GM19468 (cell line): ENCODE measurements around the gene KRTAP10-12.
"Not testable (repeated sequence)": the region's sequence is repeated elsewhere in the genome, so short reads cannot be mapped to it uniquely, and the experiment has no call there.

Source experiments
- ATAC-seq: cut with Tn5 transposase; IDR thresholded peaks from one replicate; pipeline ENCODE4 v1.9.1; 2021; ENCODE audit warnings: mild to moderate bottlenecking, moderate library complexity, moderate number of reproducible peaks; ENCODE audit not compliant: unreplicated experiment; ENCODE audit errors: extremely low read depth

The KRTAP10-12 gene

GRCh38 chr21:44667612-44668011 is 29.4 kb upstream of the KRTAP10-12 start:
- no peak for ATAC-seq

DNA sequence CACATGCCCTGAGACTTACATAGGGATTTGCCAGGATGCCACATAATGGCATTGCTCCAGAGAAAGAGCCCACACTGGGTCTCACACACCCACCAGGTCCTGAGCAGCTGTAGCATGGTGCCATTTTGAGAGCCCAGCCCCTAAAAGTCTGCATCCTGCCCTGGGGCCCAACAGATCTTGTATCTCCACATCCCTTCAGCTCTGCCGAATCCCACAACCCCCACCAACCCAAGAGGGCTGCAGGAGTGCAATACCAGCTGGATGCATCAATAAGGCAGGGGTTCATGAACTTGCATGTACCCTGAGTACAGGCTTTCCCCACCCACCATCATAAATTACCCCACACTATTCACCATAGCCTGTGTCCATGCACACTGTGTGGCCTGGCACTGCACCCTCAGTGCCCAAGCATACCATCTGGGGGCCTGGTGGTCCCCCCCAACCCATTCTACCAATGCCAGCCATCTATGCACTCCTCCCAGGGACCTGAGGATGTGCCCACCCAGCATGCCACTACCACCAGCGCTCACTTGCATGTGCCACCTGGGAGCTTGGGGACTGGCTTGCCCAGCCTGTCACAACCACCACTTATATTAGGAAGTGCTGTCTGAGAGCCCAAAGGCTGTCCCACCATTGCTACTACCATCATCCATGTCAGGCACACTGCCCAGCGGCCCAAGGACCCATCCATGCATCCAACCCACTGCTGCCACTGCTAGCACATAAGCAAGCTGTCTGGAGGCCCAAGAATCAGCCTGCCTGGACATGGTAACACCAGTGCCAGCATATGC is 26.1 kb upstream of the KRTAP10-12 start:
- ATAC-seq = no peak

DNA sequence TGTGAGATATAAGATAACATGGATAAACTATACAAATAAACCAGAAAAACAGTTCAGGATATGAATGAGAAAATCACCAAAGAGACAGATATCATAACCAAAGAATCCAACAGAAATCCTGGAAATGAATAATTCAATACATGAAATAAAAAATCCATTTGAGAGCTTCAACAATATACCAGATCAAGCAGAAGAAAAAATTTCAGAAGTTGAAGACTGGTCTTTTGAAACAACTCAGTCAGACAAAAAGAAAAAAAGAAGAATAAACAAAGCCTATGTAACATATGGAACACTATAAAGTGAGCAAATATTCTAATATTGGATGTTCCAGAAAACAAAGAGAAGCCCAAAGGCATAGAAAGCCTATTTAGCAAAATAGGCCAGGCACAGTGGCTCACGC is 25.1 kb upstream of the KRTAP10-12 start:
- no peak for ATAC-seq

DNA sequence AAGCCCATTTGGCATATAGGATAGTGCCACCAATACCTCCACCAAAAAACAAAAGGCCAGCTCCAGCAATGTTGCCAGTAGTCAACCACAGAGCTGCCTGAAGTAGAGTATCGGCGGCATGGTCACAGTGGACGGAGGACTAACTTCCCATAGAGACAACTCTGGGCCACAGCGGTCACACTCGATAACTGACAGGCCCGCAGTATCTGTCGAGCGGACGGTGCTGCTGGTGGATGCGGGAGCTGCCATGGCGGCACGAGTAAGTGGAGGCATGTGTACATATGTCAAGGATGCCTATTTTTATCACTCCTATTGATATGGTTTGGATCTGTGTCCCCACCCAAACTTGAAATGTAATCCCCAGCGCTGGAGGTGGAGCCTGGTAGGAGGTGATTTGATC is 19.1 kb upstream of the KRTAP10-12 start:
- no peak for ATAC-seq

GRCh38 chr21:44681152-44681551 is 15.8 kb upstream of the KRTAP10-12 start:
- ATAC-seq = no peak

- ATAC-seq = no peak
Observed at GRCh38 chr21:44681861-44682579, 15.0 kb upstream of the KRTAP10-12 start, which contains the start of gene KRTAP12-1. KRTAP12-1 (minus strand) TSS chr21:44682163; CDS start chr21:44682123, 40 bp downstream.

DNA sequence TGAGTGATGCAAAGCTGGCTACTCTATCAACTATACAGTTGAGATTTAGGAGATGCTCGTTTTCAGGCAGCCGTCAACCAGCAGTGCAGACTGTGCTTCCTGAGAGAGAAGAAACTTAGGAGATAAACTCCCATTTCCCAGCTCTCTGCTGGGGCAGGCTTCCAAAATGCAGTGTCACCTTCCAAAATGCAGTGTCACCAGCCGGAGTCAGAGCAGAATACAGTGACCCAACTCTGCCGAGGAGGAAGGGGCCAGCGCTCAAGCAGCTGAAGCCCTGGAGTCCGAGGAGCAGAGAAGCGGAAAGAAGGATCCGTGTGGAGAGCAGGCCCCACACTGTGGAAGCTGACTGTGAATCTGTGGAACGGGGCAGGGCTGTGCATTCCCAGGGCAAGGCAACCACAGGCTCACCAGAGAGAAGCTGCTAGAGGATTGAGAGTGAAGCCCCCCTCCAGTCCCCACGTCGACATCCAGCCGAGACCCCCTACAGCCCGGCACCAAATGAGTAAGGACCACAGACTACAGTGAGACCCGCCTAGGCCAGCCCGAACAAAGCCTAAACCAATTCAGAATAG is 14.3 kb upstream of the KRTAP10-12 start:
- ATAC-seq = no peak

DNA sequence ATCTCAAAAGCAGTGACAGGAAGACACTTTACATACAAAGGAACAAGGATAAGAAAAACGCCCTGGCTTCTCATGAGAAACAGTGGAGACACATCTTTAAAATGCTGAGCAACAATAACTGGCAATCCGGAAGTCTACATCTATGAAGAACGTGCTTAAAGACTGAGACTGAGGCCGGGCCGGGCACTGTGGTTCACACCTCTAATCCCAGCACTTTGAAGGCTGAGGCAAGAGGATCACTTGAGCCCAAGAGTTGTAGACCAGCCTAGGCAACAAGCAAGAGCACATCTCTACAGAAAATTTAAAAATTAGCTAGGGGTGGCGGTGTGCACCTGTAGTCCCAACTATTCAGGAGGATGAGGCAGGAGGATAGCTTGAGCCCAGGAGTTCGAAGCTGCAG is 12.9 kb upstream of the KRTAP10-12 start:
- no peak for ATAC-seq

- no peak for ATAC-seq
Observed at GRCh38 chr21:44684483-44684882, 12.5 kb upstream of the KRTAP10-12 start.

DNA sequence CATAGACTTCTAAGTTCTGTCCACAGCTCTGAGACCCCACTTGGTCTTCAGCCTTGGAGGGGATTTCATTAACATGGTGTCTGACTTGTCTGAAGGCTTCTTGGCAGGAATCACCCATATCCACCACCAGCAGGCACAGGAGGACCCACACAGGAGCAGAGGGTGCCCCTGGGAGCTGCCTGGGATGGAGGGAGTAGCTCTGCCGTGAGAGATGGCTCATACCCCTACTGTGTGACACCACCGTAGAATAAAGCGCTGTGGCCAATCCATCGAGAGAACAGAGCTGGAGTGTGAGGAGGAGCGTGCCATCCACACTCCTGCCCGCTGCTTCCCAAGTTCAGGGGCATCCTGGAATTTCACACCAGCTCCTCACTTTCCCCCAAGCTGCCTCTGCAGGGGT is 11.9 kb upstream of the KRTAP10-12 start:
- ATAC-seq = not testable (repeated sequence)

- ATAC-seq = no peak
Observed at GRCh38 chr21:44686000-44686781, 10.8 kb upstream of the KRTAP10-12 start.

GRCh38 chr21:44686843-44687561 is 10.0 kb upstream of the KRTAP10-12 start:
- no peak for ATAC-seq

DNA sequence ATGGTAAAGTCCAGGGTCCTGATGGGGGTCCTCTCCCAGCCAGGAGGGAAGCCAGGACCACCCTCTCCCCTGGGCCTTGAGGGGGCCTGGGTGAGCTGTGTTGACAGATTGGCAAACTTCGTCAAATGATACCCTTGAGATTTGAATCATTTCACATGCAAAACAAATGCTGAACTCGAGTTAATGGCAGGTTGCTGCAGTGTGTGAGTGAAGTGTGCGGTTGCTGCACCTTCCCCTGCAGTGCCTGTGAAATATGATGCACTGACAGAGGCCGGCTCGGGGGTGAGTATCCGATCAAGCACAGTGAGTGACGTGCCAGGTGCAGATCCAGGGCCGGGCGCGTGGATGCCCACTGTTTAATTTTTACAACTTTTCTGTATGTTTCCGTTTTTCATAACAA is 9.3 kb upstream of the KRTAP10-12 start:
- no peak for ATAC-seq

DNA sequence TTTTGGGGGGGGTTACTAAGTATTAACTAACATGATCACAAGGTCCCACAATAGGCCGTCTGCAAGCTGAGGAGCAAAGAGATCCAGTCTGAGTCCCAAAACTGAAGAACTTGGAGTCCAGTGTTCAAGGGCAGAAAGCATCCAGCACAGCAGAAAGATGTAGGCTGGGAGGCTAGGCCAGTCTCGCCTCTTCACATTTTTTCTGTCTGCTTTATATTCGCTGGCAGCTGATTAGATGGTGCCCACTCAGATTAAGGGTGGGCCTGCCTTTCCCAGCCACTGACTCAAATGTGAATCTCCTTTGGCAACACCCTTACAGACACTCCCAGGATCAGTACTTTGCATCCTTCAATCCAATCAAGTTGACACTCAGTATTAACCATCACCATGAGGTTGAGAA is 7.2 kb upstream of the KRTAP10-12 start:
- not testable (repeated sequence) for ATAC-seq

DNA sequence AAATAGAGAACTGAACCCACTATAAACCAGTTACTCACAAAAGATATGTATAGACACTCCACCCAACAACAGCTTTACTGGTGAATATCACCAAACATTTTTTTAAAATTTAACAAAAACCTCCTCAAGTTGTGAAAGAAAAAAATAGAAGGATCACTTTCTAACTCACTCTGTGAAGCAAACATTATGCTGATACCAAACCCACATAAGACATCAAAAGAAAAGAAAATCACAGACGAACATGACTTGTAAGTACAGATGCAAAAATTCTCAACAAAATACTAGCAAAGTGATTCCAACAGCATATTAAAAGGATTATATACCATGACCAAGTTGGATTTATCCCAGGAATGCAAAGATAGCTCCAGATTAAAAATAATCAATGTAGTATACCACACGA is 5.3 kb upstream of the KRTAP10-12 start:
- ATAC-seq = no peak

GRCh38 chr21:44692798-44693512 is 4.0 kb upstream of the KRTAP10-12 start:
- ATAC-seq = no peak

DNA sequence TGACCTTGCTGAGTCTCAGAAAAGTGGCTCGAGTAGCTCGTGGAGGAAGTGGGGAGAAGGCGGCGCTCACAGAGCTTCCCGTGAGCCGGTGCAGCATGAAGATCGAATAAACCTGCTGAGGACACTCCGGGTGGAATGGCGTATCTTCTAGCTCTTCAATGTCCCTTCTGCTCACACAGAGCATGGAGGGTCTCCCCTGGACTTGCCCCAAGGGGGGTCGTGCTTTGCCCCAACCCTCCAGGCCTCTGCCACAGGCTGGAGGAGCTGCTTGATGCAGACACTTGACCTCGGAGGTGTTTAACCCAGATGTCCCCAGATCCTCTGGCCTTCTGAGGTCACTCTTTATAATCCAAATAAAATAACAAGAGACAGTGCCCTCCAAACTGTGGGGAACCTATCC is 2.2 kb upstream of the KRTAP10-12 start:
- ATAC-seq = no peak

- ATAC-seq = no peak
Observed at GRCh38 chr21:44695184-44695583, 1.8 kb upstream of the KRTAP10-12 start.

- no peak for ATAC-seq
Observed at GRCh38 chr21:44695641-44696040, 1.3 kb upstream of the KRTAP10-12 start.
